Type B pancreatic cell (in vitro differentiated cells): ENCODE measurements around the gene AKT1S1. TPM values are rescaled to one million over a fixed set of nuclear protein-coding genes. Genes with fewer than 3 reads are reported as not detected.

Experiments used
- DNase-seq: peaks from one replicate; pipeline ENCODE4 v3.0.0; 2021; ENCODE audit warnings: mixed read lengths; ENCODE audit not compliant: unreplicated experiment; ENCODE audit errors: extremely low spot score
- H3K27ac Mint-ChIP-seq: 2 replicates; pipeline ENCODE4 v1.8.0; 2021; ENCODE audit warnings: mild to moderate bottlenecking, mixed read lengths
- H3K27me3 Mint-ChIP-seq: 2 replicates; pipeline ENCODE4 v1.8.0; 2021; ENCODE audit warnings: mixed read lengths
- H3K36me3 Mint-ChIP-seq: 2 replicates; pipeline ENCODE4 v1.8.0; 2021; ENCODE audit warnings: mixed read lengths
- H3K4me1 Mint-ChIP-seq: one replicate; pipeline ENCODE4 v1.8.0; 2021; ENCODE audit warnings: mixed read lengths; ENCODE audit not compliant: unreplicated experiment
- H3K4me3 Mint-ChIP-seq: 2 replicates; pipeline ENCODE4 v1.8.0; 2021; ENCODE audit warnings: mild to moderate bottlenecking, mixed read lengths
- H3K9me3 Mint-ChIP-seq: 2 replicates; pipeline ENCODE4 v1.8.0; 2021; ENCODE audit warnings: mixed read lengths
- CTCF ChIP-seq: fragments of 200-600 bp; sonication (generic); conservative IDR thresholded peaks from 2 replicates; pipeline ENCODE4 v1.5.0; 2021; ENCODE audit warnings: antibody characterized with exemption, mild to moderate bottlenecking
- total RNA-seq: library from RNA; stranded (reverse); gene quantifications from 2 replicates; pipeline ENCODE4 v1.2.1, GENCODE V29; 2021; ENCODE audit warnings: low replicate concordance

The AKT1S1 gene
- total RNA-seq, 1 donor from 2014 or later, result 40.1 TPM

- Mint-ChIP-seq H3K9me3 (peaks cover 3% of the 10 kb centered on the region), H3K36me3 (peaks cover 21% of the 10 kb centered on the region), H3K4me1 (peaks cover 18% of the 10 kb centered on the region), H3K4me3 (peak overlapping the region; percentile 94), H3K27me3 (no peaks in the 10 kb centered on the region), H3K27ac (peak overlapping the region; percentile 90)
- TF ChIP-seq CTCF, result no peak
- no peak for DNase-seq
These were observed 24.5 kb downstream of the AKT1S1 start for GRCh38 chr19:49852631-49853126.

GRCh38 chr19:49851456-49852259 is 25.5 kb downstream of the AKT1S1 start:
- Mint-ChIP-seq H3K9me3 (peaks cover 3% of the 10 kb centered on the region), H3K4me1 (peaks cover 18% of the 10 kb centered on the region), H3K36me3 (peaks cover 21% of the 10 kb centered on the region), H3K4me3 (peak overlapping the region; percentile 94), H3K27me3 (no peaks in the 10 kb centered on the region), H3K27ac (peak overlapping the region; percentile 90)
- no peak for DNase-seq
- TF ChIP-seq CTCF, result no peak

GRCh38 chr19:49850487-49851342 is 26.4 kb downstream of the AKT1S1 start, which contains the start of gene PTOV1:
Gene PTOV1 (plus strand): TSS chr19:49851159.
- peak; percentile 95 for DNase-seq
- Mint-ChIP-seq H3K36me3 (peaks cover 21% of the 10 kb centered on the region), H3K4me3 (peak within 1 kb of the TSS; percentile 94), H3K27me3 (no peaks in the 10 kb centered on the region), H3K27ac (peak within 1 kb of the TSS; percentile 94), H3K4me1 (peaks cover 18% of the 10 kb centered on the region), H3K9me3 (peaks cover 3% of the 10 kb centered on the region)
- no peak for TF ChIP-seq CTCF

GRCh38 chr19:49850221-49850486 is 27.0 kb downstream of the AKT1S1 start:
- H3K4me3 Mint-ChIP-seq, result peak overlapping the region; percentile 92
- peaks cover 18% of the 10 kb centered on the region for H3K4me1 Mint-ChIP-seq
- H3K27me3 Mint-ChIP-seq, result no peaks in the 10 kb centered on the region
- DNase-seq, result no peak
- H3K36me3 Mint-ChIP-seq, result peaks cover 21% of the 10 kb centered on the region
- no peak for TF ChIP-seq CTCF
- H3K9me3 Mint-ChIP-seq, result peaks cover 3% of the 10 kb centered on the region
- peak overlapping the region; percentile 94 for H3K27ac Mint-ChIP-seq

GRCh38 chr19:49849433-49850220 is 27.5 kb downstream of the AKT1S1 start:
- Mint-ChIP-seq H3K9me3 (peaks cover 3% of the 10 kb centered on the region), H3K36me3 (peaks cover 21% of the 10 kb centered on the region), H3K27me3 (no peaks in the 10 kb centered on the region), H3K27ac (peak overlapping the region; percentile 94), H3K4me3 (peak overlapping the region; percentile 92), H3K4me1 (peaks cover 18% of the 10 kb centered on the region)
- DNase-seq, result no peak
- no peak for TF ChIP-seq CTCF
